Measurements from ENCODE around the gene B3GLCT.

- TF ChIP-seq CTCF (IDR thresholded peaks at IDR 0.05) (no peak), EP300 (IDR thresholded peaks at IDR 0.05) (no peak), POLR2A (IDR thresholded peaks at IDR 0.05) (no peak)
These were observed 31.0 kb upstream of the B3GLCT start for GRCh38 chr13:31168736-31169135.

Data from ovary (tissue), 3 donors.